GM12891 (cell line): ENCODE data around the gene RPL32.

Experiments used
- PAX5 ChIP-seq: IDR thresholded peaks from 2 replicates; pipeline ENCODE4 v1.6.1; 2011; ENCODE audit warnings: low read length, moderate library complexity, mild to moderate bottlenecking; ENCODE audit not compliant: insufficient read depth, severe bottlenecking
- POLR2A ChIP-seq: IDR thresholded peaks from 2 replicates; pipeline ENCODE4 v1.6.1; 2011; ENCODE audit warnings: low read depth, low read length, control low read depth
- POLR2AphosphoS5 ChIP-seq: IDR thresholded peaks from 2 replicates; pipeline ENCODE4 v1.6.1; 2011; ENCODE audit warnings: low read depth, low read length, control low read depth
- TAF1 ChIP-seq: IDR thresholded peaks from 2 replicates; pipeline ENCODE4 v1.6.1; 2011; ENCODE audit warnings: low read depth, low read length, control low read depth

DNA sequence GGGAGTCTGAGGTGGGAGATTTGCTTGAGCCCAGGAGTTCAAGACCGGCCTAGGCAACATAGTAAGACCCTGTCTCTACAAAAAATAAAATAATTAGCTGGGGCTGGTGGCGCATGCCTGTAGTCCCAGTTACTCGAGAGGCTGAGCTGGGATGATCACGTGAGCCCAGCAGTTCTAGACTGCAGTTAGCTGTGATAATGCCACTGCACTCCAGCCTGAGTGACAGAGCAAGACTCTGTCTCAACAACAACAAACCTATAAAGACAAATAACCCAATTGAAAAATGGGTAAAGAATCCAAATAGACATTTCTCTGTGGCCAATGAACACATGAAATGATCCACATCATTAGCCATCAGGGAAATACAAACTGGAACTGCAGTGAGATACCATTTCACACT is 1.1 kb upstream of the RPL32 start:
- TF ChIP-seq POLR2A (no peak), TAF1 (no peak), POLR2AphosphoS5 (no peak), PAX5 (no peak)
